GM18526 (cell line): ENCODE measurements around the gene GPC2.

Source experiments
- POLR2A ChIP-seq: IDR thresholded peaks from 3 replicates; pipeline ENCODE4 v1.6.1; 2011; ENCODE audit not compliant: insufficient read length; ENCODE audit errors: extremely low read depth

Gene GPC2

GRCh38 chr7:100171840-100172239 lies 5.3 kb downstream of the GPC2 start:
- no peak for TF ChIP-seq POLR2A

- TF ChIP-seq POLR2A, result no peak
Observed at GRCh38 chr7:100171087-100171681, 6.0 kb downstream of the GPC2 start.

GRCh38 chr7:100170101-100170897 lies 6.9 kb downstream of the GPC2 start:
- no peak for TF ChIP-seq POLR2A

GRCh38 chr7:100169147-100169850 lies 7.9 kb downstream of the GPC2 start:
- TF ChIP-seq POLR2A, result no peak

GRCh38 chr7:100167912-100168323 lies 9.3 kb downstream of the GPC2 start:
- no peak for TF ChIP-seq POLR2A

GRCh38 chr7:100166970-100167911 lies 9.9 kb downstream of the GPC2 start:
- TF ChIP-seq POLR2A, result no peak

- TF ChIP-seq POLR2A, result no peak
Observed at GRCh38 chr7:100166317-100166940, 10.8 kb downstream of the GPC2 start.

GRCh38 chr7:100163871-100164270 lies 13.3 kb downstream of the GPC2 start:
- TF ChIP-seq POLR2A, result no peak

- TF ChIP-seq POLR2A, result no peak
Observed at GRCh38 chr7:100163006-100163531, 14.1 kb downstream of the GPC2 start.

GRCh38 chr7:100160067-100160466 lies 17.1 kb downstream of the GPC2 start:
- no peak for TF ChIP-seq POLR2A

- no peak for TF ChIP-seq POLR2A
Observed at GRCh38 chr7:100159099-100159623, 18.0 kb downstream of the GPC2 start.

GRCh38 chr7:100158229-100159098 lies 18.7 kb downstream of the GPC2 start, which contains the start of gene TRAPPC14:
TSS of gene TRAPPC14 (minus strand) at chr7:100158723. CDS start at chr7:100158499, 224 bp downstream.
- TF ChIP-seq POLR2A, result peak; percentile 76
